Adrenal gland (tissue), 5 donors: ENCODE measurements around the gene SLC5A10.

Experiments used
- CTCF ChIP-seq, 6 experiments: fragments of 450-650 bp in 4 of 6; fragments of 200-600 bp in 2 of 6; sonication (generic) in 1 of 6; IDR thresholded peaks; 1 replicate in 5 of 6; 2 replicates in 1 of 6; pipeline versions ENCODE4 v1.5.1 to v1.8.0; 2016 to 2021; ENCODE audit warnings: antibody characterized with exemption in 6 of 6, mild to moderate bottlenecking in 2 of 6, moderate library complexity in 1 of 6
- POLR2A ChIP-seq, 2 donors: fragments of 450-650 bp; IDR thresholded peaks; one replicate each; pipeline ENCODE4 v1.6.1; 2017; ENCODE audit warnings: antibody characterized with exemption in 2 of 2, mild to moderate bottlenecking in 2 of 2, moderate library complexity in 1 of 2
- donor health status: DM: no; HTN: no; CAD: no.

GRCh38 chr17:18965530-18966236 lies 13.7 kb downstream of the SLC5A10 start:
- TF ChIP-seq CTCF (IDR thresholded peaks at IDR 0.05), result no peak
- no peak for TF ChIP-seq POLR2A (IDR thresholded peaks at IDR 0.05)
